GM19324 (cell line): Measurements from ENCODE around the gene DNAH12.
"Not testable (repeated sequence)": the region's sequence is repeated elsewhere in the genome, so short reads cannot be mapped to it uniquely, and the experiment has no call there.

ENCODE experiments used
- ATAC-seq: cut with Tn5 transposase; IDR thresholded peaks from one replicate; pipeline ENCODE4 v1.9.1; 2021; ENCODE audit warnings: mild to moderate bottlenecking, moderate library complexity; ENCODE audit not compliant: unreplicated experiment, low FRiP score

The DNAH12 gene

DNA sequence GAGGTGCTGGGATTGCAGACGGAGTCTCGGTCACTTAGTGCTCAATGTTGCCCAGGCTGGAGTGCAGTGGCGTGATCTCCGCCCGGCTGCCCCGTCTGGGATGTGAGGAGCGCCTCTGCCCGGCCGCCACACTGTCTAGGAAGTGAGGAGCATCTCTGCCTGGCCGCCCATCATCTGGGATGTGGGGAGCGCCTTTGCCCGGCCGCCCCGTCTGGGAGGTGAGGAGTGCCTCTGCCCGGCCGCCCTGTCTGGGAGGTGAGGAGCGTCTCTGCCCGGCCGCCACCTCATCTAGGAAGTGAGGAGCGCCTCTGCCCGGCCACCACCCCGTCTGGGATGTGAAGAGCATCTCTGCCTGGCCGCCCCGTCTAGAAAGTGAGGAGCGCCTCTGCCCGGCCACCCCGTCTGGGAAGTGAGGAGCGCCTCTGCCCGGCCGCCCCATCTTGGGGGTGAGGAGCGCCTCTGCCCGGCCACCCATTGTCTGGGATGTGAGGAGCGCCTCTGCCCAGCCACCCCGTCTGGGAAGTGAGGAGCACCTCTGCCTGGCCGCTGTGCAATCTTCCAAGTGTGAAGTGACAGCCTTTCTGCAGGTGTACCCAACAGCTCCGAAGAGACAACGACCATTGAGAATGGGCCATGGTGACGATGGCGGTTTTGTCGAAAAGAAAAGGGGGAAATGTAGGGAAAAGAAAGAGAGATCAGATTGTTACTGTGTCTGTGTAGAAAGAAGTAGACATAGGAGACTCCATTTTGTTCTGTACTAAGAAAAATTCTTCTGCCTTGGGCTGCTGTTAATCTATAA is 205.7 kb downstream of the DNAH12 start:
- ATAC-seq, result not testable (repeated sequence)

GRCh38 chr3:57335283-57335938 is 208.7 kb downstream of the DNAH12 start:
- no peak for ATAC-seq

DNA sequence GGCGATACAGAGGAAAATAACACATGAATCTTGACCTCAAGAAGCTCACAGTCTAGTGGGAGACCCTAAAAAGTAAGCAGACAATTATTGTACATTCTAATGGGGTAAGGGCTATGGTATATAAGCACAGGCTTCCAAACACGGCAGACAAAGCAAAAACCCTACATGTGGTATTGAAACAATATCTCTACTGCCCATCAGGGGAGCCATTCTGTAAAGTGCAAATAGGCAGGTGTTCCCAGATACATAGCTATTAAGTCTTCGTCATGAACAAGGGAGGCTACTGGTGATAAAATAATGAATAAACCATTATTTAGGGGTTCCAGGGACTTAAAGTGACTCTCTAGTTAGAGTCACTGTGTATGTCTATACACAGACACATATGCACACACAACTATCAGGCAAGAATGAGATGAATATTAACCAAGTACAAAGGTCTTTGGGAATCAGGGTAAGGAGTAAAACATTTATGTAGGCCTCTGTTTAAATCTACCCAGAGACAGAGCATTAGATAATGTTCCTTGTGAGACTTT is 213.0 kb downstream of the DNAH12 start:
- no peak for ATAC-seq

DNA sequence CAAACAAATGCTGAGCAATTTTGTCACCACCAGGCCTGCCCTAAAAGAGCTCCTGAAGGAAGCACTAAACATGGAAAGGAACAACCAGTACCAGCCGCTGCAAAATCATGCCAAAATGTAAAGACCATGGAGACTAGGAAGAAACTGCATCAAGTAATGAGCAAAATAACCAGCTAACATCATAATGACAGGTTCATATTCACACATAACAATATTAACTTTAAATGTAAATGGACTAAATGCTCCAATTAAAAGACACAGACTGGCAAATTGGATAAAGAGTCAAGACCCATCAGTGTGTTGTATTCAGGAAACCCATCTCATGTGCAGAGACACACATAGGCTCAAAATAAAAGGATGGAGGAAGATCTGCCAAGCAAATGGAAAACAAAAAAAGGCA is 217.6 kb downstream of the DNAH12 start:
- ATAC-seq, result not testable (repeated sequence)

DNA sequence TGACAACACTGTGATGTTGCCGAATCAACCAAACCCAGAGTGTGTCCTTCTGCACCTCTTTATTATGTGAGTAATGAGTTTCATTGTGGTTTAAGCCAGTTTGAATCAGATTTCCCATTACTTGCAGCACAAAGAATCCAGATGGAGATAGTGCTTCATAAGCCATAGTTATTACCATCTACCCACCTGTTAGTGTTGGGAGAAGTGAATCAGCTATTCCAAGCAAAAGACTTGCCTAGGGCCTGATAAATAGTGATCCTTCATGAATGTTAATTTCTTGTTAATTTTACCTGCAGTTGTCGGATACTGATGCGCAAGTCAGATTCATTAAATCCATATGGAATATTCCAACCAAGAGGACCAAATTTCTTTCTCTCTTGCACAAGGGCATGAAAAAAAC is 229.9 kb downstream of the DNAH12 start:
- no peak for ATAC-seq

GRCh38 chr3:57309769-57310360 is 234.3 kb downstream of the DNAH12 start:
- no peak for ATAC-seq

GRCh38 chr3:57303520-57303919 is 240.6 kb downstream of the DNAH12 start:
- not testable (repeated sequence) for ATAC-seq

DNA sequence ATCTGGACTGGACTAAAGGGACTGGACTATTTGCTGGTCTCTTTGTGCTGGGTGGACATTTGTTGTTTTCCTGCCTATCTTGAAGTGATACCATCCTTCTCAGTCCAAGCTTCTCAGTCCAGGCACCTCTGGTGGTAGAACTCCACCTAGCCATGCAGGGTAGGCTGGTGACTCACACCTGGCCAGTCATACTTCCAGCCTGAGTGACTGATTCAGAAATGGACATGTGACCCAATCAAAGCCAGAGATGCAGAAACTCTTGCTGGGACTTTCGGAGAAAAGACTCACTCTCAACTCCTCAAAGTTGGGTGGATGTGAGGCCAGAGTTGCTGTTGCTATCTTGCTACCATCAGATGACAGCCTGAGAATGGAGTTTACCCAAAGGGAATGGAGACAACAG is 246.1 kb downstream of the DNAH12 start:
- no peak for ATAC-seq

- ATAC-seq, result no peak
Measured at GRCh38 chr3:57292897-57293526, 251.1 kb downstream of the DNAH12 start.

- no peak for ATAC-seq
Measured at GRCh38 chr3:57292159-57292896, 251.8 kb downstream of the DNAH12 start, which contains the start of gene ASB14. TSS of gene ASB14 (minus strand) at chr3:57292685. CDS start at chr3:57292033, 652 bp downstream.

DNA sequence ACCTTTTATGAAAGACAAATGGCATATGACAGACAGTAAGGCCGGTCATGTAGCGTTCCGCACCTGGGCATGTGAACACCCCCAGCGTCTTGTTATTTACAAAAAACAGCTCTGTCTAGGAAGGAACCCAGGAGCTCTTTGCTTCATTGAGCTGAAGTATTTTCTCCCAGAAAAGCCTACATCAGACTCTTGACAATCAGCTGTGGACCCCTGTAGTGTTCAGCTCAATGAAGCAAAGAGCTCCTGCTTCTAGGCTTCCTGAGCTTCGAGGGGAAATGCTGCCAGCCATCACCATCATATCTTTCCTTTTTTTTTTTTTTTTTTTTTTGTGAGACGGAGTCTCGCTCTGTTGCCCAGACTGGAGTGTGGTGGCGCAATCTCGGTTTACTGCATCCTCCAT is 255.7 kb downstream of the DNAH12 start:
- ATAC-seq, result no peak

GRCh38 chr3:57287205-57287604 is 256.9 kb downstream of the DNAH12 start:
- ATAC-seq, result no peak

DNA sequence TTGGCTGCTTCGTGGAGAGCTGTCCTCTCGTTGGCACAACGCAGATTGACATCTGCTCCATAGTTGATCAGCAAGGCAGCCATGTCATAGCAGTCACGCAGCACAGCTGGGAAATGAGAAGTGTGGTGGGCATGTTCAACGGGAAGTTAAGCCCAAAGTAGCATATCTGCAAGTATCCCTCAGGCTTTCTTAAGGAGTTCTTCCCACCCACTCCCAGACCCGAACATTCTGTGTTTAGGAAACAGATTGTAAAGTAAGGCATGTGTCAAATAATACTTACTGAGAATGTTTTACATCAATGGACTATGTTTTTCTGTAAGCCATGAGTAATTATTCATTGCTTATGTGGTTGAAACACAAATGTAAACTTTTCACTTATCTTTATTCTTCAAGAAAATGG is 260.8 kb downstream of the DNAH12 start:
- ATAC-seq, result no peak

DNA sequence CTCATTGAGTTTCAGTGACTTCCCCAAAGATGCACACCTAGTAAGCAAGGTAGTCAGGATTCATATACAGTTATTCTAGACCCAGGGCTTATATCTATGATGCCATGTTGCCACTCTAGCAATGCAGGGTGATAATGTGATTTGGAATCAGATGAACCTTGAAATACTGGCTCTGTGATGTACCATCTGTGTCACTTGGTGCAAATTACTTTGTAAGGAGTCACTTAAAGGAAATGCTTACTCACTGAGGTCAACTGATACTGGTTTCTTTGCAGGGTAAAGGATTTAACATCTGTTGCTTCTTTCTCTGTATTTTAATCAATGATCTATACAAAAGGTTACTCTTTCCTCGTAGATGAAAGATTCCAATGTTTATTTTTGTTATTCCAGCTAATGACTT is 262.4 kb downstream of the DNAH12 start:
- ATAC-seq, result no peak

DNA sequence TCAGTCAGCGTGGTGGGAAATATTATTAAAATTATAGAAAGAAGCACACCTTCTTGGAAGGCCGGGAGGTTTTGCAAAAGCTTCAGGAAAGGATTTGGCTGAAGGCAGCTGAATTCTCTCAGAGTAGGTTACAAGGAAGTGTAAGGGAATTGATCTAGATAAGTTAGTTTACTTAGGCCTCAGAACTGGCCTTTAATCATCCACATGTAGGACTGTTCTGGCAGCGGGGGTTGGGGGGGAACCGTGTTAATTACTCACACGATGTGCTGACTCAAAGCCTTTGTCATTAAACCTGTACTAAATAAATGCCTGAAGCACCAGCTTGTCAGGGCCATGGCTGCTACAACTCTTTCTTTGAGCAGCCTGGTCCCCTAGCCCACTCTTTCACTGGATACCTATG is 264.5 kb downstream of the DNAH12 start:
- no peak for ATAC-seq

DNA sequence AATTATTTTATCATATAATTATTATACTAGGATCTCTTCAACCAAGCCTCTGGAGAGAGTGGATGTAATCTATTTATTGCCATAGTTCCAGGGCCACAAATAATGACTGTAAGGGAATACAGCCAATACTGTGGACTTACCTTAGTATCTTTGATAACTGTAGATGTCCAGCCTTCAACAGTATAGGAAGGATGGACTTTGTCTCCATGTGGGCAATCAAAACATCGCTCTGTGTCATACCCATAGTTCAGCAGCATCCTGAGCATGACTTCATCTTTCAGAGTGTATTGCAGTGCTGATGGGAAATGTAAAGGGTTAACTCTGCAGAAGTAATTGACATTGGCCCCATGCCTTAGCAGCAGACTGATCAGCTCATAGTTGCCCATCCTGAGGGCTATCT is 265.9 kb downstream of the DNAH12 start:
- no peak for ATAC-seq

GRCh38 chr3:57275393-57275792 is 268.8 kb downstream of the DNAH12 start:
- no peak for ATAC-seq

GRCh38 chr3:57274845-57275244 is 269.3 kb downstream of the DNAH12 start:
- ATAC-seq, result no peak

DNA sequence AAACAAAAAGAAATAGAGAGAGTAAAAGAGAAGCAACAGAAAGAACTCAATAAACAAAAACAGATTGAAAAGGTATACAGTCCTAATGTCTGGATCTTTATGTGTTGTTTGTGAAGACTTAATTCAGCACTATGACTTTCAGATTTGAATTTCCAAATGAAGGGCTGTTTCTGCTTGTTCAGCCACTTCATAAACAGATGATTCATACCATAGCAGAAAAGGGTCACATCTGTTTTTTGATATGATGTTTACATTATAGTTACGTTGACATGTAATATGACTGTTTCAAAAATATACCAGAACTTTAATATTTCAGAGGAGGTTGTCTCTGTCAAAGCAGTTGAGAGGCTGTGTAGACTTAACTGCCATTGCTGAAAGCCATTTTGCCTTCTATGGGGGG is 275.7 kb downstream of the DNAH12 start:
- no peak for ATAC-seq

DNA sequence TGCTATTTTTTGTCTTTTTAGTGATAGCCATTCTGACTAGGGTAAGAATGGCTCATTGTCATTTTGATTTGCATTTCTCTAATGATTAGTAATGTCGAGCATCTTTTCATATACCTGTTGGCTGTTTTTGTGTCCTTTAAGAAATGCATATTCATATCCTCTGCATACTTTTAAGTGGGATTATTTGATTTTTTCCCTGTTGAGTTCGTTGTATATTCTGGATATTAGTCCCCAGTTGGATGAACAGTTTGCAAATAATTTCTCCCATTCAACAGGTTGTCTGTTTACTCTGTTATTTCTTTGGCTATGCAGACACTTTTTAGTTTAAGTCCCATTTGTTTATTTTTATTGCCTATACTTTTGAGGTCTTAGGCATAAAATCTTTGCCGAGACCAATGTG is 282.2 kb downstream of the DNAH12 start:
- no peak for ATAC-seq
